ENCODE measurements around the gene PDXP.

Gene PDXP

GRCh38 chr22:37703906-37704305, 45.4 kb downstream of the PDXP start:
- DNase-seq: no peak

DNA sequence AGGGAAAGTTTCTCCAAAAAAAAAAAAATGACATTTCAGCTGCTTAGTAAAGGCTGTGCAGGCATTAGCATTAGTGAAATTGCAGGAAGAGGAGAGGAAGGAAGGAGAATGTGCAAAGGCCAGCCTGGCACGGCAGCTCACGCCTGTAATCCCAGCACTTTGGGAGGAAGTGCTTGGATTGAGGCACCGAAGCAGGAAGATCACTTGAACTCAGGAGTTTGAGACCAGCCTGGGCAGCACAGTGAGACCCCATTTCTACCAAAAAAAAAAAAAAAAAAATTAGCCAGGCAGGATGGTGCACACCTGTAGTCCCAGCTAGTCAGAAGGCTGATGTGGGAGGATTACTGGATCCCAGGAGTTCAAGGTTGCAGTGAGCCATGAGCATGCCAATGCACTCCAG, 46.1 kb downstream of the PDXP start:
- no peak for DNase-seq

GRCh38 chr22:37705205-37705604, 46.7 kb downstream of the PDXP start:
- DNase-seq: no peak

- DNase-seq: no peak
Measured at GRCh38 chr22:37708580-37709444, 50.3 kb downstream of the PDXP start.

DNA sequence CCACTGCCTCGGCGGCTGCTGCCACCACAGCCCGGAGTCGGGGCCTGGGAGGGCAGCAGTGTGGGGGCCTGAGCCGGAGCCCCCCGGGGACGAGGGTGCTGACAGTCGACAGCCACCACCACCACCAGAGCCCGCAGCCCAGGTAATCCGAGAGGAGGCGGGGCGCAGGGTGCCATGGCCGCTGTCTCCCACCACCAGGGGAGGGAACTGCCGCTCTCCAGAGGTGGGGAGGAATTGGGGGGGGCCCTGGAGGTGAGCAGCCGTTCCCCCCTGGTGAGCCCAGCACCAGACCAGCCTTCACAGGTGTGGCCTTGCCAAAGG, 50.9 kb downstream of the PDXP start:
- no peak for DNase-seq

DNA sequence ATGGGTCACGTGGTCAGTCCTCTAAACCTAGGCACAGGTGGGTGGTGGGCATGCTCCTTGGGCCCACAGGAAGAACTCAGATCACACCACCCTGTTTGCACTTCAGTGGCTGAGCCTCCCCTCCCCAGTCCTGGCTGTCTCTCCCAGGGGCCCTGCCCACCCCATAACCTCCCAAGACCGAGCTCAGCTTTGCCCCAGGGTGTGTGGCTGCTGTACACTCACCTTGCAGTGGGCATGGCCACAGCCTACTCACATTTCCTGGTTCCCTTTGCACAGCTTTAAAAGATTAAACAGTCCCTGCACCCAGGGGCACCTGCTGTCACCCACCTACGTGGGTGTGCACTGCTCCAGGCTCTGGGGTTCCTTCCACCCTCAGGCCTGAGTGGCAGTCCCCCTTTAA, 52.2 kb downstream of the PDXP start:
- no peak for DNase-seq

- DNase-seq: no peak
Measured at GRCh38 chr22:37711490-37711889, 53.0 kb downstream of the PDXP start.

- DNase-seq: no peak
Measured at GRCh38 chr22:37713761-37714160, 55.2 kb downstream of the PDXP start.

DNA sequence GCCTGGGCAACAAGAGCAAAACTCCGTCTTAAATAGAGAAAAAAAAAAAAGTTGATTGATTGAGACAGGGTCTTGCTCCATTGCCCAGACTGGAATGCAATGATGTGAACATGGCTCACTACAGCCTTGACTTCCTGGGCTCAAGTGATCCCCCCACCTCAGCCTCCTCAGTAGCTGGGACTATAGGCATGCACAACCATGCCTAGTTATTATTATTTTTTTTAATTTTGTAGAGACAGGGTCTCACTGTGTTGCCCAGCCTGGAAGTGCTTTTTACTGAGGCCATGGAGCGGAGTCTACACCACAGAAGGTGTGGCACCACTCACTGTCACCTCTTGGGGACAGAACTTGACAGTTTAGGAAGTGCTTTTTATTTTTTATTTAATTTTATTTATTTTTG, 56.1 kb downstream of the PDXP start:
- no peak for DNase-seq

GRCh38 chr22:37715760-37716159, 57.2 kb downstream of the PDXP start:
- no peak for DNase-seq

Measured in T-helper 9 cell (primary cell).